GM18861 (cell line): Measurements from ENCODE around the gene MOB2.

Source experiments
- ATAC-seq: cut with Tn5 transposase; IDR thresholded peaks from one replicate; pipeline ENCODE4 v1.9.1; 2021; ENCODE audit not compliant: unreplicated experiment

The MOB2 gene

GRCh38 chr11:1422481-1422880, 64.1 kb downstream of the MOB2 start:
- ATAC-seq, result no peak

GRCh38 chr11:1421291-1421690, 65.3 kb downstream of the MOB2 start:
- ATAC-seq, result no peak

- no peak for ATAC-seq
Measured at GRCh38 chr11:1419811-1420210, 66.8 kb downstream of the MOB2 start.
